Esophagus muscularis mucosa (tissue), 4 donors: ENCODE results near the gene SH3D19. TPM values are rescaled to one million over a fixed set of nuclear protein-coding genes. Genes with fewer than 3 reads are reported as not detected.

Source experiments
- DNase-seq: peaks from one replicate; pipeline ENCODE4 v3.0.0-alpha.2; 2017; ENCODE audit errors: extremely low spot score
- H3K27ac ChIP-seq, 4 donors: fragments of 200-600 bp; sonication (generic); replicated peaks in 1 of 4; 1 replicate in 3 of 4; 2 replicates in 1 of 4; pipeline ENCODE4 v1.5.1; 2016 to 2019; ENCODE audit warnings: mild to moderate bottlenecking in 1 of 4
- H3K27me3 ChIP-seq, 4 donors: fragments of 200-600 bp; sonication (generic); one replicate each; pipeline versions ENCODE4 v1.5.1 to v1.6.0; 2016 to 2019
- H3K36me3 ChIP-seq, 4 donors: fragments of 200-600 bp; sonication (generic); one replicate each; pipeline ENCODE4 v1.5.1; 2016 to 2019
- H3K4me1 ChIP-seq, 4 donors: fragments of 200-600 bp; sonication (generic); one replicate each; pipeline ENCODE4 v1.5.1; 2016 to 2019
- H3K4me3 ChIP-seq, 4 donors: fragments of 200-600 bp; sonication (generic); 1 replicate in 2 of 4; 2 replicates in 2 of 4; pipeline ENCODE4 v1.5.1; 2016 to 2019; ENCODE audit warnings: mild to moderate bottlenecking in 4 of 4, moderate library complexity in 1 of 4
- H3K9me3 ChIP-seq, 4 donors: fragments of 200-600 bp; sonication (generic); 1 replicate in 3 of 4; 2 replicates in 1 of 4; pipeline ENCODE4 v1.5.1; 2016 to 2019
- CTCF ChIP-seq, 3 experiments: fragments of 200-600 bp in 2 of 3; fragments of 450-650 bp in 1 of 3; sonication (generic) in 2 of 3; IDR thresholded peaks; one replicate each; pipeline ENCODE4 v1.5.1; 2017 to 2019; ENCODE audit warnings: antibody characterized with exemption in 3 of 3, mild to moderate bottlenecking in 2 of 3, moderate library complexity in 1 of 3
- EP300 ChIP-seq: sonication (generic); formaldehyde crosslinking; IDR thresholded peaks from one replicate; pipeline ENCODE4 v1.6.1; 2017; ENCODE audit warnings: antibody characterized with exemption
- POLR2A ChIP-seq: fragments of 450-650 bp; IDR thresholded peaks from one replicate; pipeline ENCODE4 v1.6.1; 2017; ENCODE audit warnings: antibody characterized with exemption, moderate library complexity, mild to moderate bottlenecking, low read depth
- POLR2AphosphoS5 ChIP-seq, 2 donors: sonication (generic); formaldehyde crosslinking; IDR thresholded peaks; one replicate each; pipeline ENCODE4 v1.6.1; 2017; ENCODE audit warnings: antibody characterized with exemption in 2 of 2
- WGBS: methylation state at CpG from one replicate; pipeline ENCODE4 v1.1.5; 2018; 5-methylcytosine and 5-hydroxymethylcytosine counted together
- intact Hi-C: fragments of 100-400 bp; cut with DNase I; formaldehyde crosslinking; loops from one replicate; pipeline ENCODE4 v1.15.1; 2023
- total RNA-seq, 4 donors: library from RNA; depleted of rRNA; stranded (reverse); fragments of >200 nt; gene quantifications; one replicate each; pipeline versions ENCODE4 v1.1.0 to v1.2.1, GENCODE V29; 2016

SH3D19 gene
- total RNA-seq, 4 donors from 2014 or later: 115 to 186 (median 177) TPM

- DNase-seq: no peak
- Histone ChIP-seq H3K9me3 (no peaks in the 10 kb centered on the region), H3K4me3 (no peak overlapping the region), H3K27me3 (no peaks in the 10 kb centered on the region), H3K36me3 (peaks cover 10 to 59% (median 43%) of the 10 kb centered on the region in 4 donors), H3K27ac (no peak overlapping the region), H3K4me1 (peaks cover 0 to 30% (median 28%) of the 10 kb centered on the region in 4 donors)
- TF ChIP-seq CTCF (IDR thresholded peaks at IDR 0.05): no peak
- WGBS: 94% methylated on average over 9 of the region's 9 CpGs
- intact Hi-C loops: no loop called here
These were observed 174.4 kb downstream of the SH3D19 start for GRCh38 chr4:151150821-151151580.

GRCh38 chr4:151148261-151148660 lies 177.1 kb downstream of the SH3D19 start:
- H3K27me3 ChIP-seq: no peaks in the 10 kb centered on the region
- WGBS: 96% methylated on average over 4 of the region's 4 CpGs
- intact Hi-C loops: no loop called here
- no peak overlapping the region for H3K4me3 ChIP-seq
- H3K4me1 ChIP-seq: peaks cover 3 to 17% (median 15%) of the 10 kb centered on the region in 4 donors
- H3K27ac ChIP-seq: no peak overlapping the region
- H3K9me3 ChIP-seq: no peaks in the 10 kb centered on the region
- DNase-seq: no peak
- peaks cover 17 to 62% (median 43%) of the 10 kb centered on the region in 4 donors for H3K36me3 ChIP-seq
- no peak for TF ChIP-seq POLR2AphosphoS5 (IDR thresholded peaks at IDR 0.05)
- TF ChIP-seq EP300: no peak
- no peak for TF ChIP-seq POLR2A
- TF ChIP-seq CTCF (IDR thresholded peaks at IDR 0.05): no peak

GRCh38 chr4:151147000-151147399 lies 178.4 kb downstream of the SH3D19 start:
- no peak overlapping the region for H3K4me3 ChIP-seq
- H3K4me1 ChIP-seq: peaks cover under 1 to 4% (median 3%) of the 10 kb centered on the region in 4 donors
- no peak for DNase-seq
- H3K27ac ChIP-seq: no peak overlapping the region
- 85% methylated on average over 3 of the region's 3 CpGs for WGBS
- H3K9me3 ChIP-seq: no peaks in the 10 kb centered on the region
- H3K27me3 ChIP-seq: no peaks in the 10 kb centered on the region
- intact Hi-C loops: no loop called here
- TF ChIP-seq CTCF (IDR thresholded peaks at IDR 0.05): no peak
- TF ChIP-seq POLR2AphosphoS5 (IDR thresholded peaks at IDR 0.05): no peak
- TF ChIP-seq EP300: no peak
- no peak for TF ChIP-seq POLR2A
- H3K36me3 ChIP-seq: peaks cover 18 to 75% (median 52%) of the 10 kb centered on the region in 4 donors

- Histone ChIP-seq H3K9me3 (no peaks in the 10 kb centered on the region), H3K27me3 (no peaks in the 10 kb centered on the region), H3K36me3 (peaks cover 18 to 96% (median 70%) of the 10 kb centered on the region in 4 donors), H3K27ac (peak overlapping the region in 1 of 4 donors; percentile 17), H3K4me1 (peaks cover 0 to 3% (median 0%) of the 10 kb centered on the region in 4 donors), H3K4me3 (no peak overlapping the region)
- intact Hi-C loops: no loop called here
- TF ChIP-seq POLR2AphosphoS5 (IDR thresholded peaks at IDR 0.05): no peak
- no peak for TF ChIP-seq POLR2A
- no peak for TF ChIP-seq CTCF (IDR thresholded peaks at IDR 0.05)
- no peak for TF ChIP-seq EP300
- 84% methylated on average over 5 of the region's 5 CpGs for WGBS
- DNase-seq: no peak
These were observed 180.9 kb downstream of the SH3D19 start for GRCh38 chr4:151144329-151145072.
